Spinal cord (tissue), 10 donors: ENCODE results near the gene ALOX15B. TPM values are rescaled to one million over a fixed set of nuclear protein-coding genes. Genes with fewer than 3 reads are reported as not detected.
A peak's percentile ranks its signal among the peaks of the same experiment; 100 is the strongest.
"Not testable (repeated sequence)": the region's sequence is repeated elsewhere in the genome, so short reads cannot be mapped to it uniquely, and the experiment has no call there.

Source experiments
- DNase-seq, 6 donors: peaks; one replicate each; pipeline versions ENCODE4 v3.0.0 to v3.0.0-alpha.2; 2013 to 2015; ENCODE audit warnings: low spot score in 6 of 6, low read depth in 4 of 6
- H3K27ac ChIP-seq: one replicate; pipeline ENCODE4 v1.5.1; 2013; ENCODE audit warnings: low read depth, low read length, control low read depth
- H3K27me3 ChIP-seq: one replicate; pipeline ENCODE4 v1.6.1; 2013; ENCODE audit warnings: low read length; ENCODE audit not compliant: control insufficient read depth, insufficient read depth
- H3K36me3 ChIP-seq: one replicate; pipeline ENCODE4 v1.6.1; 2013; ENCODE audit warnings: low read length; ENCODE audit not compliant: control insufficient read depth, insufficient read depth
- H3K4me1 ChIP-seq: one replicate; pipeline ENCODE4 v1.6.1; 2013; ENCODE audit warnings: low read length; ENCODE audit not compliant: control insufficient read depth, insufficient read depth
- H3K4me3 ChIP-seq: one replicate; pipeline ENCODE4 v1.5.1; 2013; ENCODE audit warnings: low read depth, low read length, control low read depth
- H3K9me3 ChIP-seq: one replicate; pipeline ENCODE4 v1.6.1; 2013; ENCODE audit warnings: low read length; ENCODE audit not compliant: control insufficient read depth, insufficient read depth
- WGBS: methylation state at CpG from one replicate; pipeline ENCODE4 v1.1.5; 2013; ENCODE audit warnings: missing lambda C conversion rate; ENCODE audit not compliant: insufficient coverage; 5-methylcytosine and 5-hydroxymethylcytosine counted together
- polyA plus RNA-seq, 2 donors: library from polyadenylated mRNA; unstranded; fragments of 120-200 nt; gene quantifications; one replicate each; pipeline ENCODE4 v1.2.1, GENCODE V29; 2013; ENCODE audit not compliant: insufficient read length in 2 of 2
- total RNA-seq, 2 donors: library from RNA; depleted of rRNA in 1 of 2; stranded (reverse); fragments of 120-200 nt in 1 of 2; fragments of >200 nt in 1 of 2; gene quantifications; one replicate each; pipeline versions ENCODE4 v1.2.3 to v1.2.4, GENCODE V29; 2013 to 2014
- donor health status: healthy.

Gene ALOX15B
- total and polyA plus RNA-seq, 4 donors = 0.06 to 0.26 (median 0.11) TPM

DNA sequence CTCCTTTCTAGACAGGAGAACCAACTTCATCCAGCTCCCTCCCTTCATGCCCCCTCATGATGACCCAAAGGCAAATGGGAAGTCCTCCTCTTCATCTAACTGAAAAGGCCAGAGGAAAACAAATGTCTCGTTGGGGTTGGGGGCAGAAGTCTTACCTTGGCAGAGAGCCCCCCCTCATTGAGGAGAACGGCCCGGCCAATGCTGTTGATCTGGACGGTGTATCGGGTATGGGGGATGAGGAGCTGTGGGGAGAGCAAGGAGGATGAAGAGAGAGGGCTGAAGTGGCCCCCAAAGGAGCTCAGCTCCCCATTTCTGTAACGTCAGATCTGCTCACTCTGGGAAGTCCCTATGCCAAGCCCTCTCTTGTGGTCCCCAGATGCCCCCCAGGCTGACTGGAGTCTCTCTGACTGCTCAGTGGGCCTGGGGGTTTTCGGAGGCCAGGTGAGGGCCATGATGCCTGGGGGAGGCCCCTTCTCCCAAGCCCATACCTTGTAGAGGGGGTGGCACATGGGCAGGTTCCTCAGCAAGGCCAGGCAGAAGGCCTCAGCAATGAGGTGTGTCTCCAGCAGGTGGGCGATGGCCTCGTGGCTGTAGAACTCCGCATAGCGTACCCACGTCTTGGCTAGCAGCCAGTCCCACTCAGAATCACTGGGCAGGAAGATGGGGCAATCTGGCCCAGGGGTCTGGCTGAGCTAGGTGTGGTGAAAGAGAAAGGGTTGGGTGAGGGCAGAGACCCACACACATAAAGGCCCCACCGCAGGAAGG is 37.8 kb downstream of the ALOX15B start:
- no peak overlapping the region for H3K4me3 ChIP-seq
- DNase-seq = no peak
- H3K27me3 ChIP-seq = peaks cover 73% of the 10 kb centered on the region
- peaks cover 43% of the 10 kb centered on the region for H3K4me1 ChIP-seq
- no peaks in the 10 kb centered on the region for H3K36me3 ChIP-seq
- 92% methylated on average over 12 of the region's 13 CpGs for WGBS
- H3K9me3 ChIP-seq = no peaks in the 10 kb centered on the region
- no peak overlapping the region for H3K27ac ChIP-seq

DNA sequence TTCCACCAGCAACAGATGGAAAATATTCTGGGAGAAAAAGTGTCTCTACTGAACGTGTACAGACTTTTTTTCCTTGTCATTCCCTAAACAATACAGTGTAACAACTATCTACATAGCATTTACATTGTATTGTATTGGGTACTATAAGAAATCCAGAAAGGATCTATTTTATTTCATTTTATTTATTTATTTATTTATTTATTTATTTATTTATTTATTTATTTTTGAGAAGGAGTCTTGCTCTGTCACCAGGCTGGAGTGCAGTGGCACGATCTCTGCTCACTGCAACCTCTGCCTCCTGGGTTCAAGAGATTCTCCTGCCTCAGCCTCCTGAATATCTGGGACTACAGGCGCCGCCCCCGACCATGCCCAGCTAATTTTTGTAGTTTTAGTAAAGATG is 39.1 kb downstream of the ALOX15B start:
- not testable (repeated sequence) for H3K36me3 ChIP-seq, H3K4me3 ChIP-seq, H3K9me3 ChIP-seq, H3K27ac ChIP-seq, DNase-seq
- peaks cover 61% of the 10 kb centered on the region for H3K27me3 ChIP-seq
- WGBS = no CpG with 5 or more reads among the region's 5 CpGs
- peaks cover 34% of the 10 kb centered on the region for H3K4me1 ChIP-seq

DNA sequence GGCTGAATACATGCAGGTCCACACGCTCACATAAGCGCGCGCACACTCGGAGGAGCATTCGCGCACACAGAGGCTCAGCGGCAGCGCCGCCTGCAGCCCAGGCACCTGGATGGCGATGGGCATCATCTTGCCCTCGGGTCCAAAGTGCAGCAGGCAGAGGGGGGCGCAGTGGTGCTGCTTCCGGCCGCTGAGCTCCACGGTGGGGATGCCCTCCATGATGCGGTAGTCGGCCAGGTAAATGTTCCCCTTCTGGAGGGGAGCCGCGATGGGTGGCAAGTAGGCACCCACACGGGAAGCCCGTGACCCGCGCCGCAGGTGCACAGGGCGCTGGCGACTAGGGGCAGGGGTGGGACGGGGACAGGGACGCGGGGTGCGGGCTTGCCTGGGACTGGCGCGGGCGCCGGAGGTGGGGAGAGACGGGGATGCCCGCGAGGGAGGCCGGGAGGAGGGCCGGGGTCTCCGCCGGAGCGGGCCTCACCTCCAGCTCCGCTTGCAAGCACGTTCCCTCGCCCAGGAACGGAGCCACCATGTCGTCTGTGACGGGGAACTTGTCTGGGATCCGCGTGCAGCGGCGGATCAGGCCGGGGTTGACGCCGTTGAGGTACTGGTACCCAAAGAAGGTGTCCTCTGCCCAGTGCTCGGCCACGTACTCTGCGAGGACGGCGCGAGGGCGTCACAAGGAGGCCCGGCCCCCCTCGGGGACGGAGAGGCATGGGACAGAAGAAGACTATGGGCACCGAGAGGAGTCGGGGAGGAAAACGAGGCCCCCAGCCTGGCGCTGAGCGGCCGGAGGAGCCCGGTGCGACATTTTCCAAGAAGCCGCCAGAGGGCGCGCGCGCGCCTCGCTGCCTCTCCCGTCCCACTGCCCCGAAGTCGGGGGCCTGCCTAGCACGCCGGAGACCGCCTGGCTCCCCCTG is 40.7 kb downstream of the ALOX15B start:
- Histone ChIP-seq H3K27ac (no peak overlapping the region), H3K36me3 (no peaks in the 10 kb centered on the region), H3K4me1 (peaks cover 22% of the 10 kb centered on the region), H3K9me3 (no peaks in the 10 kb centered on the region), H3K4me3 (peak overlapping the region; percentile 44), H3K27me3 (peaks cover 46% of the 10 kb centered on the region)
- peak in 5 of 6 donors; percentile 35 to 90 (median 59) for DNase-seq
- WGBS = under 1% methylated on average over 87 of the region's 87 CpGs

DNA sequence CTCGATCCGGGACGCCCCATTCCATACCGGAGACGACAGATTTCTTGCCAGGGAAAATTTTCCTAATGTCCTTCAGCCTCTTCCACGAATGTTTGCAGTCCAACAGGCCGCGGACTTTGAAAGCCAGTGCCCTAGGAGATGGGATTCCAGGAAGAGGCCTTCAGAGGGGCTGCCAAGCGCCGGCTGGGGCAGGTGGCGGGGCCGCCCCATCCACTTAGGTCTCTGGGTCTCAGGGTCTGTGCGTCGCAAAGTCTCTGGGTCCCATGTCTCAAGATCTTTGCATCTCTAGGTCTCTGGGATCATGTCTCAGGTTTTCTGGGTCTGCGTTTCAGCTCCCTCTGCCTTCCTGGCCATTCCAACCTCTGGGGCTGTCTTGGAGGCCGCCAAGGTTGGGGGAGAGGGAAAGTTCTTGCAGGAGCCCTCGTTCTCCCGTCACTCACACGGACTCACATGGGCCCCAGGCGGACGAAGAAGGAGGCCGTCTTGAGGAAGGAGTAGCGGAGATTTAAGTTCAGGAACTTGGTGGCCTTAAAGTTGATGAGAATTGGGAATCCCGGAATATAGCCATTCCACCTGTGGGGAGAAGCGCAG is 41.4 kb downstream of the ALOX15B start:
- no peaks in the 10 kb centered on the region for H3K36me3 ChIP-seq
- peaks cover 39% of the 10 kb centered on the region for H3K27me3 ChIP-seq
- WGBS = 8% methylated on average over 18 of the region's 25 CpGs
- H3K9me3 ChIP-seq = no peaks in the 10 kb centered on the region
- H3K4me1 ChIP-seq = peaks cover 22% of the 10 kb centered on the region
- no peak overlapping the region for H3K27ac ChIP-seq
- no peak overlapping the region for H3K4me3 ChIP-seq
- no peak for DNase-seq

DNA sequence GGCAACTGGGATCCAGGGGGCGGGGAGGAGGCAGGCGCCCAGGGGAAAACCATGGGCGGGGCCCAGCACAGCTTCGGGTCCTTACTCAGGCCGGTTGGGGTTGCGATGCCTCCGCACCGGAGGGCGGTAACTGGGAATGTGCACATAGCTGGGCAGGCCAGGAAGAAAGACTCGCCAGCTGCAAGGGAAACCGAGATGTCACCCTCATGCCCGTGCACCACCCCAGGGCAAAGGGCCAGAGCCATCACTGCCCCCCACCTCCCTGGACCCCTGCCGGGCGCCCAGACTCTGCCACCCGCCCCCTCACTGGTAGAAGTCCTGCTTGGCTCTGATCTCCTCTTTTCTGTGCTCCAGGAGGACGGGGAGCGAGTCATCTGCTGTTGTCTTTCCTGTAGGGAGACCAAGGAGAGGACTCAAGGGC is 42.0 kb downstream of the ALOX15B start:
- Histone ChIP-seq H3K4me3 (no peak overlapping the region), H3K36me3 (no peaks in the 10 kb centered on the region), H3K27ac (no peak overlapping the region), H3K4me1 (peaks cover 22% of the 10 kb centered on the region), H3K9me3 (no peaks in the 10 kb centered on the region), H3K27me3 (peaks cover 34% of the 10 kb centered on the region)
- WGBS = 12% methylated on average over 16 of the region's 17 CpGs
- no peak for DNase-seq

DNA sequence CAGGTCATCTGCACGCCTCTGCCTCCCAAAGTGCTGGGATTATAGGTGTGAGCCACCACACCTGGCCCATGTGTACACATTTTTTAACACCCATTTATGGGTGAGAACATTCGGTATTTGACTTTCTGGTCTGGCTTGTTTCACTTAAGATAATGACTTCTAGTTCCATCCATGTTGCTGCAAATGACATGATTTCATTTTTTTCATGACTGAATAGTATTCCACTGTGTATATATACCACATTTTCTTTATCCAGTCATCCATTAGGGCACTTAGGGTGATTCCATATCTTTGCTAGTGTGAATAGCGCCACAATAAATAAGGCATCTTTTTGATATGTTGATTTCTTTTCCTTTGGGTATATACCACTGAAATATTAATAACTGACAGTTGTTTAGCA is 43.0 kb downstream of the ALOX15B start:
- H3K36me3 ChIP-seq = no peaks in the 10 kb centered on the region
- H3K4me1 ChIP-seq = peaks cover 22% of the 10 kb centered on the region
- H3K27ac ChIP-seq = no peak overlapping the region
- DNase-seq = no peak
- H3K4me3 ChIP-seq = no peak overlapping the region
- H3K9me3 ChIP-seq = no peaks in the 10 kb centered on the region
- WGBS = no CpG with 5 or more reads among the region's 3 CpGs
- H3K27me3 ChIP-seq = peaks cover 26% of the 10 kb centered on the region

DNA sequence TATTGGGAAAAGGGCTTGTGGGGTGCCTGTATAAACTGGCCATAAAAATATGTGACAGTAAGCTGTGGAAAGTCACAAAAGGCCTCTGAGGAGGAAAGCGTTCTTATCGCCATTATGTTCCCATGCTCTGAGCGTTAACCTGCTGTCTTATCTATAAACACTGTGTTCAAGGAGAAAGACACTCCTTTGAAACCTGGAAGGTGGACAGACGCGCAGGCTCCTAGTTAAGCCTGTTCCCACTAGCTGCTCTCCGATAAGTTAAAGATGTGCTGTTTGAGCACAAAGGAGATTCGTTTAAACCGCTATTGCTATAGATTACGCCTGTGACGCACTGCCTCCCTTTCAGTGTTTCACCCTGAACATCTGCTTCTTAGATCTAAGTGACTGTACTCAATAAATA is 43.4 kb downstream of the ALOX15B start:
- 80% methylated on average over 3 of the region's 10 CpGs for WGBS
- peaks cover 26% of the 10 kb centered on the region for H3K27me3 ChIP-seq
- H3K36me3 ChIP-seq = no peaks in the 10 kb centered on the region

DNA sequence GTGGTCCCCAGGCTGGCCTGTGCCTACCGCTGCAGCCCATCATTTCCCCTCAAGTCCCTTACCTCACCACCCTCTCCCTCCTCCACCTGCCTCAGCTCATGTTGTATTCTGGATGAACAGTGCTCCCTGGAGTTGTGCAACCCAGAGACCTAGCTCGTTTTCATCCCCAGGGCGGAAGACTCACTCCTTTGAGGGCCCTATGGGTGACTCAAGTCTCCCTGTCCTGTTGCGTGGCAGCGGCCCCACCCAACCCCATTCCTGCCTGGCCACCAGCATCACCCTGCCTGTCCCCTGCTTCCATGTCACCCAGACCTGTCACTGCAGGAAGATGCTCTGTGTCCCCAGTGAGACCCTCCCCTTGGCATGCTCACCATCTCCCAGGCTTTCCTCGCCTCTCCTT is 45.4 kb downstream of the ALOX15B start:
- peaks cover 24% of the 10 kb centered on the region for H3K27me3 ChIP-seq
- DNase-seq = no peak
- WGBS = 90% methylated on average over 5 of the region's 6 CpGs

More for the DNA sequence above, 43.4 kb downstream of the ALOX15B start:
- no peak for DNase-seq
- H3K4me1 ChIP-seq = peaks cover 22% of the 10 kb centered on the region
- H3K4me3 ChIP-seq = no peak overlapping the region
- H3K9me3 ChIP-seq = no peaks in the 10 kb centered on the region
- no peak overlapping the region for H3K27ac ChIP-seq

DNA sequence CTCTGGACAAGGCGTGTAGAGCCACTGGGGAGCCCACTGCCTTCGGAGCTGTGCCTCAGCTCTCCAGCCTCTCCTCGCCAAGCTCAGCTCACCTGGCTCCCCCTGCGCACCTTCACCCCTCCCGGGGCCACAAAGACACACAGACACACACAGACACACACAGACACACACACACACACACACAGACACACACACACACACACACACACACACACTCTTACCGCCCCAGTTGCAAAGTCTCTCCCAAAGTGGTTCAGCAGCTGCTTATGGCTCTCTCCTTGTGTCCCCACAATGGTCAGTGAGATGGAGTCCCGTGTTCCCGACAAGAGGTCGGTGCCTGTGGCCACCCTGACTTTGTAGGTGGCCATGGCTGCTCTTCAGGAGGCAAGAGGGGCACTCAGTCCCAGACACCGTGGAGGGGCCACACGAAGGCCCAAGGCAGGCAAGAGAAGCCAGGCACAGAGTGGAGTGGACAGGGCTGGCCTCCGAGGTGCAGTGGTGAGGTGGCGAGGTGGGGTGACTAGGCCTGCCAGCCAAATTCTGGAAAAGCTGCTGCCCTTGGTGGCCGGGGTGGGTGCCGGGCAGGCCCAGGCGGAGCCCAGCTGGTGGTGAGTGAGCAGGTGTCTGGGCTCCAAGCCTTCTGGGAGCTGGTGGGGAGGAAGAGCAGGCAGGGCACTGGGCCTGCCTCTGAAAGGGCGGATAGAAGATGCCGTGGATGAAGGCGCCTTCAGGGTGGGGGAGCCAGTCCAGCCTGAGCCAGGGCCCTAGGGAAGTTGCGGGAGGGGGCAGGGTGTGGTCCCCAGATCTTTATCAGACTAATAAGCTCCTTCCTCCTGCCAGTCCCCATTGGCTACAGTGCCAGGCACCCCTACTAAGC is 48.5 kb downstream of the ALOX15B start, which contains the start of gene ALOX12B:
TSS of gene ALOX12B (minus strand) at position 642 of the 877 bp plus-strand sequence. CDS start at position 368, 274 bp downstream.
- no peak for DNase-seq
- no peak within 1 kb of the TSS for H3K27ac ChIP-seq
- H3K4me1 ChIP-seq = no peaks in the 10 kb centered on the region
- no peaks in the 10 kb centered on the region for H3K36me3 ChIP-seq
- H3K27me3 ChIP-seq = peaks cover 23% of the 10 kb centered on the region
- H3K9me3 ChIP-seq = no peaks in the 10 kb centered on the region
- H3K4me3 ChIP-seq = no peak within 1 kb of the TSS
- 84% methylated on average over 13 of the region's 20 CpGs for WGBS

More for the DNA sequence above, 45.4 kb downstream of the ALOX15B start:
- H3K4me1 ChIP-seq = peaks cover 19% of the 10 kb centered on the region
- no peak overlapping the region for H3K27ac ChIP-seq
- no peaks in the 10 kb centered on the region for H3K36me3 ChIP-seq
- H3K4me3 ChIP-seq = no peak overlapping the region
- H3K9me3 ChIP-seq = no peaks in the 10 kb centered on the region
